Glomerular visceral epithelial cell (primary cell): ENCODE data around the gene B9D2.
A peak's percentile ranks its signal among the peaks of the same experiment; 100 is the strongest.
"Not testable (repeated sequence)": the region's sequence is repeated elsewhere in the genome, so short reads cannot be mapped to it uniquely, and the experiment has no call there.

Experiments used
- DNase-seq: peaks from one replicate; pipeline ENCODE4 v3.0.0-alpha.2; 2016; ENCODE audit errors: extremely low spot score

Gene B9D2, protein sequence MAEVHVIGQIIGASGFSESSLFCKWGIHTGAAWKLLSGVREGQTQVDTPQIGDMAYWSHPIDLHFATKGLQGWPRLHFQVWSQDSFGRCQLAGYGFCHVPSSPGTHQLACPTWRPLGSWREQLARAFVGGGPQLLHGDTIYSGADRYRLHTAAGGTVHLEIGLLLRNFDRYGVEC

GRCh38 chr19:41363753-41364523, at the start of gene B9D2:
Gene B9D2, minus strand, starts transcription at chr19:41364149. Its CDS starts 630 bp downstream, at chr19:41363519.
- DNase-seq, result peak; percentile 98

- DNase-seq, result no peak
These were observed 49.0 kb upstream of the B9D2 start for GRCh38 chr19:41412953-41413352.

DNA sequence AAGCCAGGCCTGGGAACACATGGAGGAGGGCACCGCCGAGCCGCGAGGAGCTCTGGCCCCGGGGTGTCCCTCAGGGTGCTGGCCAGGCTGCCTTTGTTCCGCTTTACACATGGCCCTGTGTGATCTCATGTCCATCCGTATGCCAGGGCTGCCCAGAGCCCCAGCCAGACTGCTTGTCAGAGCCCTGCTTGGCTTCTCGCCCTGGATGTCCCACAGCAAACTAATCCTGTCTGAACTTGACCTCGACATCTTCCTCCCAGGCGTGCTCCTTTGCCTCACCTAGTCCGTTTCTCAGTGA, 48.0 kb upstream of the B9D2 start:
- DNase-seq, result no peak

- no peak for DNase-seq
These were observed 47.4 kb upstream of the B9D2 start for GRCh38 chr19:41411100-41411967.

DNA sequence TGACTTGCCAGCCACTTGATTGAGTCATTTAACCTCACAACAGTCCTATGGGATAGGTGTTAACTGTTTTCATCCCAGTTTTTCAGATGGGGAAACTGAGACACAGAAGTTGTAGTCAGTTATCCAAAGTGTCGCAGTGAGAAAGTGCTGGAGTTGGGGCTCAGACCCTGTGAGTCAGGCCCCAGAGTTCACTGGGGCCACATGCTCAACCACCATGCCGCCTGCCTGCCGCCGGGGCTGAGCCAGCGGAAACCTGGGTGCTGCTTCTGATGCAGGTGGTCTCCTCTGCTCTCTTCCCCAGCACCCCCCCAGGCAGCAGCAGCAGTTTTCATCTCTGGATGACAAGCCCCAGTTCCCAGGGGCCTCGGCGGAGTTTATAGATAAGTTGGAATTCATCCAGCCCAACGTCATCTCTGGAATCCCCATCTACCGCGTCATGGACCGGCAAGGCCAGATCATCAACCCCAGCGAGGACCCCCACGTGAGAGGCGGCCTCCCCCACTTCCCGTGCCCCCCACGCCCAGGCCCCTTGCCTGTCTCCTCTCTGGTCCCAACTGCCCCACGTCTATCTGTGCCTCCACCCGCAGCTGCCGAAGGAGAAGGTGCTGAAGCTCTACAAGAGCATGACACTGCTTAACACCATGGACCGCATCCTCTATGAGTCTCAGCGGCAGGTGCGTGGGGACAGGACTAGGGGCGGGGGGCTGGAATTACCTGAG, 46.5 kb upstream of the B9D2 start:
- DNase-seq, result no peak

DNA sequence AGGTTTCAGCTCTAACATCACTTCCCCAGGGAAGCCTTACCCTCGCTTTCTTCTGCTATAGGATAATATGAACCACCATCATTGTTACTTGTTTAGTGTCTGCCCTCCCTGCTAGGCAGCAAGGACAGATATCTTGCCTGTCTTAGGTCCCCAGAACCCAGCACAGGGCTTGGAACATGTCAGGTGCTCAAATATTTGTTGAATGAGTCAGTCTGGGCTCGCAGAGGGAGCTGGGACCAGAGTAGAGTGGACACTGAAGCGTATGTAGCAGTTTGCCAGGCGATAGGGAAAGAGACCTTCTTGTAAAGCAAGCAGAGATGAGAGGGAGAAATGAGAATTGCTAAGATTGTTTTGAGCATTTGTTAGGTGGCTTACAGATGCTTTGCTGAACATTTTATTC, 45.3 kb upstream of the B9D2 start:
- DNase-seq, result peak; percentile 73

- DNase-seq, result not testable (repeated sequence)
These were observed 44.9 kb upstream of the B9D2 start for GRCh38 chr19:41408846-41409245.

- DNase-seq, result no peak
These were observed 44.3 kb upstream of the B9D2 start for GRCh38 chr19:41408256-41408655.

DNA sequence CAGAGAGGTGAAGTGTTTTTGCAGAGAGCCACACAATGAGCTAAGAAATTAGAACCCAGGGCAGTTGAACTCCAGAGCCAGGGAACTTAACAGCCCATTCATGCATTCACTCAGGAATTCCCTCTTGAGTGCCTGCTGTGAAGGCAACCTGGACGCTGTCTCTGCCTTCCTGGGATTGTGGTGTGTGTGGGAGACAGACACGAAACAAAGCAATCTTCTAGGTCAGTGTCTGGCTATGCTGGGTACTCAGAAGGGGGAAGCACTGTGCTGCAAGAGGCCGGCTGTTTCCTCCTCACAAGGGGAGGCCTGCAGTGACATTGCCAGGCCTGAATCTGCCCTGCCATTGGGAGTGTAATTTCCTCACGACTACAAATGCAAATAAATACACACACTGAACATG, 43.3 kb upstream of the B9D2 start:
- DNase-seq, result peak; percentile 16

DNA sequence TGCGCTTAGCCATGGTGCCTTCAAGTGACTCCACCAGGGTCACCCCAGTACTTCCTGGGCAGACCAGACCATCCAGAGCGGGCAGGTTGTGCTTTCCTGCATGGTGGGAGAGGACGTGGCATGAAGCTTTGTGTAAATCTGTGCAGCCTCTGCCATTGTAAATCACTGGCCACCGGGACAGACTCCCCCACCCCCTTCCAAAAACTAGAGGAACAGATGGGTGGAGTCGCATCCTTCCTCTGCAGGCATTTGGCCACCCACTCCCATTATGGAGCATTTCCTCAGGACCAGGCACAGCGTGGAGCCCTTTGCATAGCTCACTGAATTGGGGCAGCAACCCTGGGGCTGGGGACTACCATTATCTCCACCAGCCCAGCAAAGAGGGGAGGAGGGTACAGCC, 41.8 kb upstream of the B9D2 start:
- DNase-seq, result no peak

GRCh38 chr19:41403181-41403970, 39.4 kb upstream of the B9D2 start:
- DNase-seq, result no peak

- DNase-seq, result no peak
These were observed 38.1 kb upstream of the B9D2 start for GRCh38 chr19:41402010-41402409.

DNA sequence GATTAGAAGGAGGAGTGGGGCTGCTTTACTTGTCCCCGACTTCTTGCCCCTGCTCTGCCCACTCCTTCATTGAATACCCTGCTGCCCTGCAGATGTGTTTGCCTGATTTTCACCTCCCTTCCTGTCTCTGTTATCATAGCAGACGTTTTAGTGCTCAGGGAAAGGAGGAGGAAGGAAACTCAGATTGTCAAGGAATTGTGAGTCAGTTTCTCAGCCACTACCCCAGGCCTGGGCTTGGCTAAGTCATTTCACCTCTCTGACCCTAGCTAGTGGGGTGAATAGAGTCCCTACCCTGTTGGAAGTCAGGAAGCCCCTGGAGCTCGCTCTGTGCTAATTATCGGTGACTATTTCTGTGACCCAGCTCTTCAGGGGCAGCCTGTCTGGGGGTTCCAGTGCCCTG, 37.5 kb upstream of the B9D2 start:
- DNase-seq, result no peak

DNA sequence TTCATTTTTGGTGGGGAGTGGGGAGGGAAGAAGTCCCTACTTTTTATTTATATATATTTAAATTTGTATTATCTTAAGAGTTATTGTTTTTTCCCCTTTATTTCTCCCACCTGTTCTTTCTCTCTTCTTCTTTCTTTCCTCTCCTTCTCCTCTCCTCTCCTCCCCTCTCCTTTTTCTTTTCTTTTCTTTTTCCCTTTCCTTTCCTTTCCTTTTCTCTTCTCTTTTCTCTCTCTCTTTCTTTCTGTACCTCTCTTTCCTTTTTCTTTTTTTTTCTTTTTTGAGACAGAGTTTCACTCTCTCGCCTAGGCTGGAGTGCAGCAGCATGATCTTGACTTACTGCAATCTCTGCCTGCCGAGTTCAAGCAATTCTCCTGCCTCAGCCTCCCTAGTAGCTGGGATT, 35.6 kb upstream of the B9D2 start:
- no peak for DNase-seq

- no peak for DNase-seq
These were observed 35.1 kb upstream of the B9D2 start for GRCh38 chr19:41399091-41399490.

DNA sequence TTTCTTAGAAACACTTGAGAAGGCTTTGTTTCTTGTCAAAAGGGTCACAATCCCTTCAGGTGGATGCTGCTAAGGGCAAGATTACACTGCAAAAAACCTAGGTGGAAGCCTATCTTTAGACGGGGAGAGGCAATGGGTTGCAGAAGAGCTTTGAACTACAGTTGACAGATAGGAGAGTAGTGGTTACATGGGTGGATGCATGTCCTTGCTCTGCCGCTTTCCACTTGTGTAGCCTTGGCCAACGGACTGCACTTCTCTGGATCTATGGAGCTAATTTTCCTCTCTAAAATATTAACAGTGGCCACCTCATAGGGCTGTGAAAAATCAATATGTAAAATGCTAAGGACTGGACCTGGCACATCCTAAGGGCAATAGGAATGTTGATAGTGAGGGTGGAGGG, 34.6 kb upstream of the B9D2 start:
- DNase-seq, result no peak

DNA sequence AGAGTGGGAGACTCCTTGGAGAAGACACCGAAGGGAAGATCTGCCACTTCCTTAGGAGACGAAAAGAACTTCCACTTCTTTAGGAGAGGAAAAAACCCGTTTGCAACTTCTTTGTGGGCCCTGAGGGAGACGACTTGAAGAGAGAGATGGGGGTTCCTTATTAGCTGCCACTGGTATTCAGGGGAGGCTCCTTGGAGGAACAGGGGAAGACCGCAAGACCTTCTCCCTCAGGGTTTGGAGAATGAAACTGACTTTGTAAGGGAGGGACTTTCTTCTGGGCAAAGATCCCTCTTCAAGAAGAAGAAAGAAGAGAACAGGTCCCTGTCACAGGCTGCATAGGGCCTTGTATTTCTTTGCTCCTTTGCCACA, 34.1 kb upstream of the B9D2 start:
- DNase-seq, result no peak

DNA sequence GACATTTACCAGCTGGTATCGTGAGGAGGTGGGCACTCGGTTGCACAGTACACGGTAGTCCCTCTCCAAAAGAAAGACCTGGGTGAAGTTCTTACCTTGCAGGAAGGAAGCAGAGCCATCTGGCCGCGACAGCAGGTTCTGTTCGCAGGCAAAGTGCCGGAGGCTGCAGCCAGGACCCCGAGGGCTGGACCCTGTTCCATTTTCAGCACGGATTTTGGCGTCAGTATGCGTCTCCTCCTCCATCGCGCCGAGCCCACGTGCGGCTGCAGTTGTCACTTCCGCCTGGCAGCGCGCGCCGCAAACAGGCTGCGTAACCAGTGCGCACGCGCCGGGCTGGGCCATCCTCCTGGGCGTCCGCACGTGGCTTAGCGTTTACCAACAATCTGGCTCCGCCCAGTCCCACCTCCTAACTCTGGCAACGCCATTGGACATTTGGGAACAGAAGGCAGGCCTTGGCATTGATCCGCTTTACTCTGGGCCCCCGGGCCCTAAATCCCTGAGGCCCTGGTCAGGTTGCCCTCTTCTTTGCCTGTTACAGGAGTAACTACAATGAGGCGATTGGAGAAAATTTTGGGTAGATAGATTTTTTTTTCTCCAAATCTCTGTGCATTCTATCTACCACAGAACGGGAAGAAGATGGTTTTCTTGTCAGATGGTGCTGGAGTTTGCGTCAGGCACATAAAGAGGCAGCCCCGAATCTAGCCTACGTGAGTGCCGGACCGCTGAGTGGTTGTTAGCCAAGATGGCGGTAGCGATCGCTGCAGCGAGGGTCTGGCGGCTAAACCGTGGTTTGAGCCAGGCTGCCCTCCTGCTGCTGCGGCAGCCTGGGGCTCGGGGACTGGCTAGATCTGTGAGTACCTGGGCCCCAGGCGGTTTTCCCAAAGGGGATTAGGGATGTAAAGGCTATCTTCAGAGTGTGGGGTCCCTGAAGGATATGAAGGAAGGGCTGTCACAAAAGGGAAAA, 33.4 kb upstream of the B9D2 start, which contains the start of the genes BCKDHA and EXOSC5:
BCKDHA (plus strand) TSS at position 733 of the 964 bp plus-strand sequence; CDS start at position 743, 10 bp downstream.
EXOSC5 (minus strand) TSS at position 274 of the 964 bp plus-strand sequence; CDS start at position 243, 31 bp downstream.
- peak; percentile 100 for DNase-seq

DNA sequence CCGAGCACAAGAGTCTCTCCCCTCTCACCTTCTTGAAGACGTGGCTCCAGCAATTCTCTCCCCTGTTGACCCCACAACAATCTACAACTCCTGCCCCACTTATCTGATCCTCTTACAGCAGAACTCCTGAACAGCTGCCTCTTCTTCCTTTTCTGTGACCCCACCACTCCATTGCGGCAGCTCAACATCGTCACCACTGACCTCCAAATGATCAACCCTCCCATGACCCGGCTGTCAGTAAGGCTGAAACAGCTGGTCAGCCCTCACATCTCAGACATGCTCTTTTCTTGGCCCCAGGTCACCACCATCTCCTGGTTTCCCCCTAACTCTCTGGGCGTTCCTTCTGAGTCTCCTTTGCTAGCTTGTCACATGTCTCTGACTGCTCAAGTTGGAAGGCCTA, 31.4 kb upstream of the B9D2 start:
- DNase-seq, result no peak

GRCh38 chr19:41392775-41393174, 28.8 kb upstream of the B9D2 start:
- DNase-seq, result no peak
